A673 (cell line): ENCODE results near the gene TRPM3.

ENCODE experiments used
- EZH2 ChIP-seq: fragments of 200-600 bp; sonication (generic); IDR thresholded peaks from 2 replicates; pipeline ENCODE4 v1.6.1; 2017; ENCODE audit warnings: borderline replicate concordance, low read depth, mild to moderate bottlenecking, mixed read lengths, antibody characterized with exemption, low read length; ENCODE audit not compliant: poor library complexity, severe bottlenecking
- TF ChIP-seq, protein P1 (sequence below): fragments of 300-800, 200-600 bp; sonication (generic); conservative IDR thresholded peaks from 2 replicates; pipeline ENCODE4 v1.5.1; 2017; ENCODE audit warnings: low read depth, mild to moderate bottlenecking, antibody characterized with exemption, low read length, moderate library complexity, mixed read lengths

DNA sequence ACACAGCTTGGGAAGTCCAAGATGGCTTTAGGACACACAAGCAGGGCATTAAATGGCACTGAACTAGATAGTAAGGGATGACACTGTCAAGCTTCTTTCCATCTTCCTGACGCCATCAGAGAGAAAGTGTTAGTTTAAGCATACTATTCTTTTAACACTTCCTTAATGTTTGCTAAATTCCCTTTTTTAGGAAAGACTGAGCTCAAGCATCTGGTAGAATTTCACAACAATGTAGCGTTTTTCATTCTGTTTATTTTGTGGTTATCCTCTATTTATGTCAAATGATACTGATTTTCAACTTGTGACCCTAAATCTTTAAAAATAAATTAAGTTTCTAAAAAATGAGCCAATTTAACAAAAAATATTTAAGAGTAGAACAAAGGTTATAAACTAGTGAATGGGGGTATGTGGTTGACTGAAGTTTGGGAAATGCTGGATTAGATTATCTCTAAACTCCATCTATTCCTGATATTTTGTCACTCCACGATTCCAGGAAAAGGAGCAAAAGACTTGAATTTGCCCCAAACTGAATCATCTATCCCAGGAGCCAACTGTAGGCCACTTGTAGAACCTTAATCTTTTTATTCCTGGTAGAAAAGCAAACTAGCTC, 559.5 kb downstream of the TRPM3 start:
- TF ChIP-seq, protein P1, sequence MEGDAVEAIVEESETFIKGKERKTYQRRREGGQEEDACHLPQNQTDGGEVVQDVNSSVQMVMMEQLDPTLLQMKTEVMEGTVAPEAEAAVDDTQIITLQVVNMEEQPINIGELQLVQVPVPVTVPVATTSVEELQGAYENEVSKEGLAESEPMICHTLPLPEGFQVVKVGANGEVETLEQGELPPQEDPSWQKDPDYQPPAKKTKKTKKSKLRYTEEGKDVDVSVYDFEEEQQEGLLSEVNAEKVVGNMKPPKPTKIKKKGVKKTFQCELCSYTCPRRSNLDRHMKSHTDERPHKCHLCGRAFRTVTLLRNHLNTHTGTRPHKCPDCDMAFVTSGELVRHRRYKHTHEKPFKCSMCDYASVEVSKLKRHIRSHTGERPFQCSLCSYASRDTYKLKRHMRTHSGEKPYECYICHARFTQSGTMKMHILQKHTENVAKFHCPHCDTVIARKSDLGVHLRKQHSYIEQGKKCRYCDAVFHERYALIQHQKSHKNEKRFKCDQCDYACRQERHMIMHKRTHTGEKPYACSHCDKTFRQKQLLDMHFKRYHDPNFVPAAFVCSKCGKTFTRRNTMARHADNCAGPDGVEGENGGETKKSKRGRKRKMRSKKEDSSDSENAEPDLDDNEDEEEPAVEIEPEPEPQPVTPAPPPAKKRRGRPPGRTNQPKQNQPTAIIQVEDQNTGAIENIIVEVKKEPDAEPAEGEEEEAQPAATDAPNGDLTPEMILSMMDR: no peak
- TF ChIP-seq EZH2: no peak
